ENCODE data around the gene PSMD1.

Gene PSMD1

GRCh38 chr2:231036578-231037106 is 20.0 kb upstream of the PSMD1 start:
- no peak for DNase-seq

- DNase-seq, result no peak
Observed at GRCh38 chr2:231037202-231037730, 19.4 kb upstream of the PSMD1 start, which contains the start of gene C2orf72. TSS of gene C2orf72 (plus strand) at chr2:231037523. CDS start at chr2:231037566, 43 bp downstream.

- no peak for DNase-seq
Observed at GRCh38 chr2:231037731-231038482, 18.8 kb upstream of the PSMD1 start.

GRCh38 chr2:231038483-231039293 is 18.0 kb upstream of the PSMD1 start:
- no peak for DNase-seq

- DNase-seq, result no peak
Observed at GRCh38 chr2:231039294-231039664, 17.4 kb upstream of the PSMD1 start.

- no peak for DNase-seq
Observed at GRCh38 chr2:231039821-231040364, 16.8 kb upstream of the PSMD1 start.

- no peak for DNase-seq
Observed at GRCh38 chr2:231041061-231041689, 15.5 kb upstream of the PSMD1 start.

GRCh38 chr2:231043796-231044195 is 12.9 kb upstream of the PSMD1 start:
- no peak for DNase-seq

GRCh38 chr2:231046916-231047273 is 9.8 kb upstream of the PSMD1 start:
- DNase-seq, result no peak

- no peak for DNase-seq
Observed at GRCh38 chr2:231047274-231047922, 9.3 kb upstream of the PSMD1 start.

- no peak for DNase-seq
Observed at GRCh38 chr2:231047923-231048915, 8.4 kb upstream of the PSMD1 start.

- no peak for DNase-seq
Observed at GRCh38 chr2:231049286-231050017, 7.2 kb upstream of the PSMD1 start.

GRCh38 chr2:231050018-231050901 is 6.4 kb upstream of the PSMD1 start:
- no peak for DNase-seq

GRCh38 chr2:231051116-231051515 is 5.6 kb upstream of the PSMD1 start:
- DNase-seq, result no peak

- DNase-seq, result peak; percentile 91
Observed at GRCh38 chr2:231052494-231053451, 3.9 kb upstream of the PSMD1 start.

GRCh38 chr2:231053846-231054245 is 2.8 kb upstream of the PSMD1 start:
- DNase-seq, result peak; percentile 24

- DNase-seq, result no peak
Observed at GRCh38 chr2:231057590-231057989, 923 bp downstream of the PSMD1 start.
